Lower leg skin (tissue), 3 donors: ENCODE data around the gene MVB12B.

Experiments used
- POLR2A ChIP-seq, 2 donors: fragments of 450-650 bp; IDR thresholded peaks; one replicate each; pipeline ENCODE4 v1.6.1; 2016 to 2017; ENCODE audit warnings: antibody characterized with exemption in 2 of 2, mild to moderate bottlenecking in 1 of 2, moderate library complexity in 1 of 2
- TF ChIP-seq, protein P1 (sequence below), 3 donors: fragments of 450-650 bp; IDR thresholded peaks; one replicate each; pipeline ENCODE4 v1.5.1; 2016; ENCODE audit warnings: antibody characterized with exemption in 3 of 3, mild to moderate bottlenecking in 3 of 3, moderate library complexity in 2 of 3

DNA sequence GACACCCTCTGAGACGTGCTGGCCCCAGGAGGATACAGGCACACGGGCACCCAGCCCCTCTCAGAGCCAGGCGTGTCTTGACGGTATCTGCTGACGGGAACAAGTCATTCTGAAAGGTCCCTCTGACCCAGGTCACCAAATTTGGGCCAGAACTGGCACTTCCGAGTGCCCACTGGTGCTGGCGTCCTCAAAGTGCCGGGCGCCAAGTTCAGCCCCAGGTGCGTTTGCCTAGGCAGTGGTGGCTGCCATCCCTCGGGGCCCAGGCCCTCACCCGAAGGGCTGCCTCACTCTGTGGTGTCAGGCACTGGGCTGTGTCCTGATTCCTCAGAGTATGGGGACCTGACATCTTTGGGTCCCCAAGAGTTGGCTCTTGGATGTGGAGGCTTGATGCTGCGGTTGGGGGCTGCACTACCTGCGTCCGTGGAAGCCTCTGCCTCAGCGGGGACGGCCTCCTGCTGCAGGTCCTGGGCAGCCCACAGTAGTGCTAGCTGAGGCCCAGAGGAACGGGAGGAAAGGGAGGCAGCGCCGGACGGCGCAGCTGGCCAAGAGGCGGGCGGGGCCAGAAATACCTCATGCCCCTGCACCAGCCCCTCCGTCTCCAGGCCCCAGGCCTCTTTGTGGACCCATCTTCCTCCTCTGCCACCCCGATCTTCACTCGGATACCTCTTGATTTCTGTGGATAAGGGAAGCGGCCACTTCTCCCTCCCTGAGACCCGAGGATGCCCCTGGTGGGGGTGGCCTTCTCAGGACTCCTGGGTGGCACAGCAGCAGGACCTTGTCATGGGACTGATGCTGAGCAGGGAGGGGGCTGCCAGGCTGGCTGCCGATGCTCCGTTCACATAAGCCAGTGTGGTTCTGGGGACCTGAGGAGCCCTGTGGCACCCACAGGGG is 177.7 kb downstream of the MVB12B start:
- TF ChIP-seq, protein P1, sequence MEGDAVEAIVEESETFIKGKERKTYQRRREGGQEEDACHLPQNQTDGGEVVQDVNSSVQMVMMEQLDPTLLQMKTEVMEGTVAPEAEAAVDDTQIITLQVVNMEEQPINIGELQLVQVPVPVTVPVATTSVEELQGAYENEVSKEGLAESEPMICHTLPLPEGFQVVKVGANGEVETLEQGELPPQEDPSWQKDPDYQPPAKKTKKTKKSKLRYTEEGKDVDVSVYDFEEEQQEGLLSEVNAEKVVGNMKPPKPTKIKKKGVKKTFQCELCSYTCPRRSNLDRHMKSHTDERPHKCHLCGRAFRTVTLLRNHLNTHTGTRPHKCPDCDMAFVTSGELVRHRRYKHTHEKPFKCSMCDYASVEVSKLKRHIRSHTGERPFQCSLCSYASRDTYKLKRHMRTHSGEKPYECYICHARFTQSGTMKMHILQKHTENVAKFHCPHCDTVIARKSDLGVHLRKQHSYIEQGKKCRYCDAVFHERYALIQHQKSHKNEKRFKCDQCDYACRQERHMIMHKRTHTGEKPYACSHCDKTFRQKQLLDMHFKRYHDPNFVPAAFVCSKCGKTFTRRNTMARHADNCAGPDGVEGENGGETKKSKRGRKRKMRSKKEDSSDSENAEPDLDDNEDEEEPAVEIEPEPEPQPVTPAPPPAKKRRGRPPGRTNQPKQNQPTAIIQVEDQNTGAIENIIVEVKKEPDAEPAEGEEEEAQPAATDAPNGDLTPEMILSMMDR (IDR thresholded peaks at IDR 0.05) = no peak
- no peak for TF ChIP-seq POLR2A (IDR thresholded peaks at IDR 0.05)
